ENCODE measurements around the gene TMIGD2.

Gene TMIGD2

GRCh38 chr19:4326215-4326836 is 24.1 kb upstream of the TMIGD2 start:
- DNase-seq, result no peak

- no peak for DNase-seq
Observed at GRCh38 chr19:4324228-4324627, 22.0 kb upstream of the TMIGD2 start.

GRCh38 chr19:4323692-4324091 is 21.5 kb upstream of the TMIGD2 start:
- no peak for DNase-seq

- no peak for DNase-seq
Observed at GRCh38 chr19:4322942-4323665, 20.9 kb upstream of the TMIGD2 start.

GRCh38 chr19:4320419-4320818 is 18.2 kb upstream of the TMIGD2 start:
- no peak for DNase-seq

- DNase-seq, result no peak
Observed at GRCh38 chr19:4319067-4319718, 17.0 kb upstream of the TMIGD2 start.

GRCh38 chr19:4318460-4318859 is 16.3 kb upstream of the TMIGD2 start:
- no peak for DNase-seq

GRCh38 chr19:4316956-4317355 is 14.8 kb upstream of the TMIGD2 start:
- no peak for DNase-seq

- no peak for DNase-seq
Observed at GRCh38 chr19:4313847-4314490, 11.8 kb upstream of the TMIGD2 start.

GRCh38 chr19:4310247-4311121 is 8.3 kb upstream of the TMIGD2 start:
- DNase-seq, result no peak

- no peak for DNase-seq
Observed at GRCh38 chr19:4305659-4306058, 3.5 kb upstream of the TMIGD2 start.

- DNase-seq, result no peak
Observed at GRCh38 chr19:4305257-4305612, 3.0 kb upstream of the TMIGD2 start.

- peak; percentile 40 to 52 (median 42) for DNase-seq
Observed at GRCh38 chr19:4304538-4305256, 2.5 kb upstream of the TMIGD2 start, which contains the start of gene FSD1. Gene FSD1 (plus strand): TSS chr19:4304598. CDS start chr19:4304747, 149 bp downstream.

GRCh38 chr19:4303819-4304537 is 1.8 kb upstream of the TMIGD2 start:
- DNase-seq, result no peak

- no peak for DNase-seq
Observed at GRCh38 chr19:4301590-4302242, 473 bp downstream of the TMIGD2 start.

GRCh38 chr19:4300589-4300988 is 1.6 kb downstream of the TMIGD2 start:
- no peak for DNase-seq

- no peak for DNase-seq
Observed at GRCh38 chr19:4298810-4299550, 3.2 kb downstream of the TMIGD2 start.

- DNase-seq, result no peak
Observed at GRCh38 chr19:4297901-4298809, 4.0 kb downstream of the TMIGD2 start.

Data from activated CD4-positive, CD25-positive, alpha-beta regulatory T cell (primary cell).